Measurements from ENCODE around the gene GUCD1.

- TF ChIP-seq, protein P1, sequence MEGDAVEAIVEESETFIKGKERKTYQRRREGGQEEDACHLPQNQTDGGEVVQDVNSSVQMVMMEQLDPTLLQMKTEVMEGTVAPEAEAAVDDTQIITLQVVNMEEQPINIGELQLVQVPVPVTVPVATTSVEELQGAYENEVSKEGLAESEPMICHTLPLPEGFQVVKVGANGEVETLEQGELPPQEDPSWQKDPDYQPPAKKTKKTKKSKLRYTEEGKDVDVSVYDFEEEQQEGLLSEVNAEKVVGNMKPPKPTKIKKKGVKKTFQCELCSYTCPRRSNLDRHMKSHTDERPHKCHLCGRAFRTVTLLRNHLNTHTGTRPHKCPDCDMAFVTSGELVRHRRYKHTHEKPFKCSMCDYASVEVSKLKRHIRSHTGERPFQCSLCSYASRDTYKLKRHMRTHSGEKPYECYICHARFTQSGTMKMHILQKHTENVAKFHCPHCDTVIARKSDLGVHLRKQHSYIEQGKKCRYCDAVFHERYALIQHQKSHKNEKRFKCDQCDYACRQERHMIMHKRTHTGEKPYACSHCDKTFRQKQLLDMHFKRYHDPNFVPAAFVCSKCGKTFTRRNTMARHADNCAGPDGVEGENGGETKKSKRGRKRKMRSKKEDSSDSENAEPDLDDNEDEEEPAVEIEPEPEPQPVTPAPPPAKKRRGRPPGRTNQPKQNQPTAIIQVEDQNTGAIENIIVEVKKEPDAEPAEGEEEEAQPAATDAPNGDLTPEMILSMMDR (IDR thresholded peaks at IDR 0.05; ENCODE audit: insufficient read depth, low read length, poor library complexity, severe bottlenecking), result no peak
- no peak for TF ChIP-seq EZH2phosphoT487 (conservative IDR thresholded peaks at IDR 0.05; ENCODE audit: low read length)
Measured at GRCh38 chr22:24506802-24507438, 48.0 kb downstream of the GUCD1 start.

Measured in SU-DHL-6 (cell line).